HuH-7 (cell line): ENCODE results near the gene GP1BB.
"Not testable (repeated sequence)": the region's sequence is repeated elsewhere in the genome, so short reads cannot be mapped to it uniquely, and the experiment has no call there.

Experiments
- DNase-seq: peaks from one replicate; pipeline ENCODE4 v3.0.0; 2011; ENCODE audit warnings: low spot score

The GP1BB gene

GRCh38 chr22:19693981-19694670, 29.2 kb upstream of the GP1BB start:
- no peak for DNase-seq

GRCh38 chr22:19694696-19695095, 28.6 kb upstream of the GP1BB start:
- DNase-seq = no peak

- no peak for DNase-seq
These were observed 26.6 kb upstream of the GP1BB start for GRCh38 chr22:19696504-19697276.

- not testable (repeated sequence) for DNase-seq
These were observed 25.5 kb upstream of the GP1BB start for GRCh38 chr22:19697871-19698270.

- DNase-seq = no peak
These were observed 22.4 kb upstream of the GP1BB start for GRCh38 chr22:19700790-19701419.

DNA sequence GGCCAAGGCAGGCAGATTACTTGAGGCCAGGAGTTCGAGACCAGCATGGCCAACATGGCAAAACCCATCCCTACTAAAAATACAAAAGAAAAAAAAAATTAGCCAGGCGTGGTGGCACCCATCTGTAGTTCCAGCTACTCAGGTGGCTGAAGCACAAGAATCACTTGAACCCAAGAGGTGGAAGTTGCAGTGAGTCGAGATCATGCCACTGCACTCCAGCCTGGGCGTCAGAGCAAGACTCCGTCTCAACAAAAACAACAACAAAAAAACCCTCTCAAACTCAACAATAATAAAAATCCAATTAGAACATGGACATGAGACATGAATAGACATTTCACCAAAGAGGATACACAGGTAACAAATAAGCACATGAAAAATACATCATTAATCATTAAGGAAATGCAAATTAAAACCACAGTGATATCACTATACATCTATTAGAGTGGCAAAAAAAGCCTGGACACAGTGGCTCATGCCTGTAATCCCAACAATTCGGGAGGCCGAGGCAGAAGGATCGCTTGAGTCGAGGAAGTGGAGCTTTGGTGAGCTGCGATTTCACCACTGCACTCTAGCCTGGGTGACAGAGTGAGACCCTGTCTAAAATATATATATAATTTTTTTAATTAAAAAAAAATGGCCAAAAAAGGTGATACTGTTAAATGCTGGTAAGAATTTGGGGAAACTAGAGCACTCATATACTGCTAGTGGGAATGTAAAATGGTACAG, 21.8 kb upstream of the GP1BB start:
- no peak for DNase-seq

GRCh38 chr22:19703869-19704268, 19.5 kb upstream of the GP1BB start:
- DNase-seq = no peak

GRCh38 chr22:19704355-19705015, 18.9 kb upstream of the GP1BB start:
- DNase-seq = no peak

DNA sequence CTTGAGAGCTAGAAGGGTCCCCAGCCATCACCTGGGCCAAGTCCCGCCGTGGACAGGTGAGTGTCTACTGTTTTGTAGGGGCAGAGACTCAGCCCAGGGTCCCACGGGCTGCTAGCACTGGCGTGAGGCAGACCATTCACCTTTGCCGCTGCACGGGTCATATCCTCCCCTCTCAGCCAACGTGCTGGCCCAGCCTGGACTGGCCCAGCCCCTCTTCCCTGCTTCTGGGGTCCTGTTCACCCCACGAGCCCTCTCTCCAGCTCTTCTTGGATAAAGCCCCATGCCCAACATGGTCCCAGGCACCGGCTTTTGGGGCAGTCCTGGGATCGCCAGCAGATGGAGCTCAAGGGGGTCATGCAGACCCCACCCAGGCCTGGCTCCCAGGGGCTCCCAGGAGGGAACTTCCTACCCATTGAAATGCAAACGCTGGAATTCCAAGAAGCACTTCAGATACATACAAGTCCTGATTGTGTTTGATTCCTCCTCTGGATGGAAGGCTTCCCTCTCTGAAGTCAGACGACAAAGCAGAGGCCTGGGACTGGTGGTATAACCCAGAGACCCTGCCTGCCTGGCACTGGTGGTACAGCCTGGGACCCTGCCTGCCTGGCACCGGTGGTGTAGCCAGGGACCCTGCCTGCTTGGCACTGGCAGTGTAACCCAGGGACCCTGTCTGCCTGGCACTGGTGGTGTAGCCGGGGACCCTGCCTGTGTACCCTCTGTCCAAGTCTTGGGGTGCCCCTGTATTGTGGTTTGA, 18.0 kb upstream of the GP1BB start:
- DNase-seq = no peak

DNA sequence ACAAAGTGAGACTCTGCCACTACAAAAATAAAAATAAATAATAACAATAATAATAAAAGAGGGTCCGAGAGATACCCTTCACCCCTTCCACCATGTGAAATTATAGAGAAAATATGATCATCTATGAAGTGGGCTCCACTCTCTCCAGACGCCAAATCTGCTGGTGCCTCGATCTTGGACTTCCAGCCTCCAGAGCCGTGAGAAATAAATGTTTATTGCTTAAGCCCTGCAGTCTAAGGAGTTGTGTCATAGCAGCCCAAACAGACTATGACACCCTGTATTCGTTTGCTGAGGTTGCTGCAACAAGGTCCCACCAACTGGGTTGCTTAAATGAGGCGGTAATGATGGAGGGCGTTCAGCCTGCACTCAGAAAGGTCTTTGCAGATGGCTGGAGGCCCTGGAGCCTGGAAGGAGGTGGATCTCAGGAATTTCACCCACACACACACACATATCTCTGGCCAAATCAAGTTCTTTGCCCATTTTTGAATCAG, 16.6 kb upstream of the GP1BB start:
- no peak for DNase-seq

DNA sequence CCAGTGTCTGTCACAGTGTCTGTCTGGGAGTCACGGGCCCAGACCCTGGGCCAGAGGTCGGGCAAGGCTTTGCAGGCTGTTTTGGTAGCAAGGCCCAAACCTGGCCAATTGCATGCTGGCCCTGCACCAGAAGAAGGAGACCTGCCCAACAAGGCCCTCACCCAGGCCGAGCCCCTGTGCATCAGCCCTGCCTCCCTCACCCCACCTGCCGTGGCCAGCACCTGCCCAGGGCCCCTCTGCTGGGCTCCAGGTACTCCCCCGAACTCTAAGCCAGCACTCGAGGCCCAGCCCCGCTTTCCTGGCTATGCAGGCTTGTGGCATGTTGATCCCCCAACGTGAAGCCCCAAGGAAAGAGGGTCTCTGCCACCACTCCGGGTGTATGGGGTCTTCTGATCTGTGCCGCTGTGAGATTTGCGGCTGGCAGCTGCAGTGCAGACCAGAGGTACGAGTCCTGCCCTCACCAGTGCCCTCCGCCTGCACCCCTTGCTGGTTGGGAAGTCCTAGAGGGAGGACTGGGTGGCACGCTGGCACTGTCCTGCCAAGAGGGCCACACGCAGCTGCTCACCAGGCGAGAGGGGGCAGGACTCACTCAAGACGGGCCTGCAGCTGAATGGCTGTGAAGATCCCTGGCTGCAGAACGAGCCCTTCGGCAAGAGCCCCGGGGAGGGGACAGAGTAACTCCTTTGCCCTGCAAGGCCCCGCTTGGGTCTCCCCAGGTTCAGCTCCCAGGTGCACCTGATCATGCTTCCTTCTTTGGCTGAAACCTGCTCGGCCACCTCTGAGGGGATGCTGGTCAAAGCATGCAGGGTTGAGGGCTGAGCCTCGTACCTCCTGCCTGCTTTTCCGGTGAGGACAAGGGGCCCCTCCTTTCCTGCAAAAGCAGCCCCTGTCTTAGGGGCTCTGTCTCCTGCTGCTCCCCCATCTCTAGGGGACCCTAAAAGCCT, 15.7 kb upstream of the GP1BB start:
- no peak for DNase-seq

DNA sequence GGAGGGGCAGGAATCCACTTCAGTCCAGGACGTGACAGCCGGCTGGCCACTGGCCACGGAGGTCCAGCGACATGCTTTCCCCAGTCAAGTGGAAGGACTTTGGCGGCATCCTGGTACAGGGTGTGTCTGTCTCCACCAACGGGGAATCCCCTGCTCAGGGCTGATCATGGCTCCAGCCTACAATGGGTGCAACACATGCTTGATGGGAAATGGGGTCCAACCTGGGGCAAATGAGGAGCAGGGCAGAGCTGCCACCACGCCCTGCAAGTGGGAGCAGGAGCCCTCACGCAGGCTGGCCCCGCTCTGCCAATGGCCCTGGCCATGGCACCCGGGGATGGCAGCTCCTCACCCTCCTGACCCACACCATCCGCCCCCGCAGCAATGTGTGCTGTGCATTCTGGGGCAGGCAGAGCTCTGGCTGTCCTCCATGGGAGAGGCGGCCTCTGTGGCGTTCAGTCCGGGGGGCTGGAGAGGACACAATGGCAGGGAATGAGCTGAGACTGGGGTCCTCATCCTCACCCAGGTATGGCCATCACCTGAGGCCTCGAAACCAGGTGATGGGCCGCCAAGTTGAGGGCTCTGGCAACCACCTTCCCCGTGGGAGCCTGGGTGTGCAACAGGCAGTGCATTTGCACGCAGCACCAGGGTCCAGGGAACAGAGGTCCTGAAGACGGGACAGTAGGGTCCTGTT, 14.9 kb upstream of the GP1BB start:
- DNase-seq = no peak

DNA sequence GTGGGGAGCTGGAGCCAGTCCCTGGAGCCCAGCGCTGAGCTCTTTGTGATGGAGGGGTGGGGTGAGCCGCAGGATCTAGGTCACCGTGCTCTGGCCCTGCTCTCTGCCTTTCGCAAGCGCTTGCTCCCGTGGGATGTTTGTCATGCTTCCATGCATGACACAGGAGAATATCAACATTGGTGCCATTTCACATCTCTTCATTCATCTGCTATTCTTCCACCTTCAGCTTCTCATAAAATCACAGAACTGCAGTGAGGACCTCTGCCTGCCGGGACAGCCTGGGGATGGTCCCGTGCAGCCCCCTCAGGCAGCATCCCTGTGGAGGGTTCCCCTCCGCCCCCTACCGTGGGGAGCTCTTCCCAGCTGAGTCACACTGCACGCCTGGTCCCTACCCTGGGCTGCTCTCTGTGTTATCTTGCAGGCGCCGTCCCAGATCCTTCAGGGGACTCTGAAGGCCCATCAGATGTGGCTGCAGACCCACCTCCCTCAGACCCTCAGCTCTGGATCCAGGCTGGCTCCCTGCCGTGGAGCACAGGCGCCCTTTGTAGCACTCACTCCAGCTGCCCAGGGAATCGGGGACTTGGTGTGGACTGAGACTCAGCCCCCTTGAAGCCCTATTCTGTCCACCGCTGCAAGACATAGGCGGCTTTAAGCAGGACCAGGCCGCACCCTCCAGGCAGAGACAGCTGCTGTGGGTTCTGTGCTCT, 14.1 kb upstream of the GP1BB start:
- DNase-seq = no peak

DNA sequence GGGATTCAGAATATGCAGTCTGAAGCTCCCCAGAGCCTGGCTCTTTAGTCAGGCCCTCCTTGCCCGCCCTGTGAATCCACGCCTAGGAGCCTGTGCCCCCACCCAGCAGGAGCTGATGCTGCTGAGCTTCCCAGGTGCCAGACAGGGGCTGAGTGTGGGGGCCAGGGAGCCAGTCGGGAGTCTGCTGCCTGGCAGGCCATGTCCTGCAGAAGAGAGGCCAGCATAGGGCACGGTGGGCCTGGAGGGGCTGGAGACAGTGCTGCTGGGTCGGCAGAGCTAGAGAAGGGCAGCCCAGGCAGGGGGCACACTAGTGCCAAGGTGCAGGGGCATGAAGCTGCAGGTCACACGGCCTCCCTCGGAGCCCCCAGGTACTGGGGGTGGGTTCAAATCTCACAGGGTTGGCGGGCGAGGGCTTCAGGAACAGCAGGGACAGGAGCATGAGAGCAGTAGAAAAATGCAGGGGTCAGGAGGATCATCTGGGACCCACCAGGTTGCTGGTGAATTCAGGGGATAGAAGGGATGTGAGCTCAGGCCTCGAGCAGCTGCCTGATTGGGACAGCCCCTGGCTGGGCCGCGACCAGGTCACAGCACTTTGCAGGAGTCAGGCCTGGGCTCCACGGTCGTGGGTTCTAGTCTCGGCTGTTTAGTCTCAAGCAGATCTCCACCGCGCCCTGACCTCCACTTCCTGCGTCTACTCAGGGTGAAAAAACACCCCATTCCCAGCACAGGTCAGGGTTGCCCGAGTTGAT, 13.1 kb upstream of the GP1BB start:
- no peak for DNase-seq

- DNase-seq = no peak
These were observed 12.6 kb upstream of the GP1BB start for GRCh38 chr22:19710769-19711106.

- DNase-seq = no peak
These were observed 10.1 kb upstream of the GP1BB start for GRCh38 chr22:19713245-19713644.

DNA sequence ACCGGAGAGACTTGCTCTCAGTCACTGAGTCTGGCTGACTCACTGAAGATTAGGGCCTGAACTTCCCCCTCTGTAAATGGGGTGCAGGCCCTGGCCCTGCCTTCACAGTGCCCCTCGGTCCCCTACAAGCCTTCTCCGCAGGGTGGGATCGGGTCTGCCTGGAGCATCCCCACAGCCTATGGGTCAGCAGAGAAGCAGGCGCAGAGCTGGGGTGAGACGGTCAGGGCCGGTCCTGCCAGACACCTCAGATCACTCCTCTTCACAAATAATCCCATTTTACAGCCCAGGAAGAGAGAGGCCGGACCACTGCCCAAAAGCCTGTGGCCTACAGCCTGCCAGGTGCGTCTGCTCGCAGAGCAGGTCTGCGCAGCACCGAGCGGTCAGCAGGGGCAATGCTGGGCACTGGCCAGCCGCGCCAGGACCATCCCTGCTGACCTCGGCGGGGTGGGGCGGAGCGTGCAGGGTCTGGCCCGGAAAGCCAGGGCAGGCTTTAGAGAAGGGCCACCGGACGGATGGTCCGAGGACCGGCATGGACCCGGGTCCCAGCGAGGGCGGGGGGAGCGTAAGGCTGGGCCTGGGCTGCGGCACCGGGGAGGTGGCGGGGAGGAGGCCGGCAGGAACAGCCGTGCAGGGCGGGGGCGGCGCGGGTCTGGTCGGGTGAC, 9.6 kb upstream of the GP1BB start:
- DNase-seq = peak; percentile 55
